Measurements from ENCODE around the gene OR5AS1.
"Not testable (repeated sequence)": the region's sequence is repeated elsewhere in the genome, so short reads cannot be mapped to it uniquely, and the experiment has no call there.

OR5AS1 gene
- 0 to 0.24 (median 0) reads per million in 18 experiments for total RNA-seq

DNA sequence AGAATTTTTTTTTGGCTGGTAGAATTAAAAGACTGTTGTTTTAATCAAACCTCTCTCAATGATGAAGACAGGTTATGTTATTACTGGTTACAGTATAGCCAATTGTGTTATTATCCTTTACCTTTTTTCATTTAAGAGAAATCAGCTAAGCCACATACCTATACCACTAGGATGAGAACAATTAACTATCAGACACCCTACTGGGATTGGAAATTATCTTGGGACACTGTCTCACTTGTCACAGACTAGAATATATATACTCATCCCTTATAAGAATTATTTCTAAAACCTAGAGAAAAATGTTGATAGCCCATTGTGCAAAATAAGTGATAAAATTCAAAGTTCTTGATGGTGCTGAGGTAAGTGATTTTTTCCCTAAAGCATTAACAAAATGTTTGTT is at the start of gene OR5AS1:
TSS of gene OR5AS1 (plus strand) at position 301 of the 400 bp plus-strand sequence. CDS start 2,765 bp downstream, outside the sequence.
- no peak for DNase-seq

DNA sequence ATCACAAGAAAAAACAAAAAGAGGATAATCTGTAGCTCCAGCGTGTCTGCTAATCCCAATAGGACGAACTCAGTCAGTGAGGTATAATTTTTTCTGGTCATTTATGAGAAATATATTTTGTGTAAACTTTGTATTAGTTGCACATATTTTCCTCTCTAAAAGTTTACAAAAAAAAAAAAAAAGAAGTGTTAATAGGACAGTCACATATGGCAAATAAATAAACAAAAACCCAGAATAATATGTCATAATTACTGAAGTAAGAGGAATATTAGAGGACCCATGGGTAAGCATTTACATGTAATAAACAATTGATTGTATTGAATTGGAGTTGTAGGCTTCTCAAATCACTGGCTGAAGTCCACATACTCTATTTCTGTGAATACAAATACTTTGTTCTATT is 32.9 kb upstream of the OR5AS1 start, which contains the start of gene OR5F1:
TSS of gene OR5F1 (minus strand) at position 101 of the 400 bp plus-strand sequence. CDS start at position 101, 0 bp downstream.
- DNase-seq = no peak

DNA sequence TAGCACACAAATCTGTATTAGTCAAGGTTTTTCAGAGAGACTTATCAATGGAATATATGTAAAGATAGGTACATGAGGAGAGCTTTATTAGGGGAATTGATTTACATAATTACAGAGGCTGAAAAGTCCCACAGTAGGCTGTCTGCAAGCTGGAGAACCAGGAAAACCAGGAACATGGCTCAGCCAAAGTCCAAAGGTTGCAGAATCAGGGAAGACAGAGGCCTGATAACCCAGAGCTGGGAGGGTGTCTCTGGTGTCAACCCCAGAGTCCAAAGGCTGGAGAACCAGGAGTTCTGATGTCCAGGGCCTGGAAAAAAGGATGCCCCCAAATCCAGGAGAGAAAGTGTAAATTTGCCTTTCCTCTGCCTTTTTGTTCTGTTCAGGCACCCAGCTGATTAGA is 16.7 kb upstream of the OR5AS1 start:
- DNase-seq = no peak

DNA sequence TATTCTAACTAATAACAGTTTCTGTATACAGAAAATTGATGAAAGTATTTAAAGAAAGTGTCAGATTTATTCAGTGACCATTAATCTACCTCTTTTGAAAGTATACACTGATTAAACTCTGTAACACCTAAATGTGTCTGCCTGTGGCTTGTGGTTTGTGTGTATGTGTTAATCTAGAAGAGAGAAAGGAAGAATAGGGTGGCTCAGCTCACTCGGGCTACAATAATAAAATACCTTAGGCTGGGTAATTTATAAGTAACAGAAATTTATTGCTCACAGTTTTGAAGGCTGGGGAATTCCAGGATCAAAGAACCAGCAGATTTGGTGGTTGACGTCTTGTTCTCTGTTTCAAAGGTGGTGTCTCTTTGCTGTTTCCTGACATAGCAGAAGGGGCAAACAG is 13.6 kb upstream of the OR5AS1 start:
- no peak for DNase-seq

DNA sequence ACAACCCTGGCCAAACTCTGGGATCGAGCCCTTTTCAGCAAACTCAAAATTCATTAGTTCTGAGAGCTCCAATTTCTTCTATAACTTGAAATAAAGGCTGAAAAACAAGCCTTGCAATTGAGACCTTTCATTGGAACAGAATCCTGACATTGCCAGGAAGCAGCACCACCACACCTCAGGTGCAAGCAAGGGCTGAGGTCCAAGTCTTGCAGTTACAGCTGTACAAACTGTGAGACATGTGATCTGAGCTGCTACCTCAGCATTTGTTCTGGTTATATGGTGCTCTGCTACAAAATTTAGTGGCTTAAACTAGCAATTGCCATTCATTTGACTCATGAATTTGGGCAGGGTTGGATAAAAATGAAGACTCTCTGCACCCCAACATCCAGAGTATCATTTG is 18.1 kb downstream of the OR5AS1 start:
- DNase-seq = no peak

DNA sequence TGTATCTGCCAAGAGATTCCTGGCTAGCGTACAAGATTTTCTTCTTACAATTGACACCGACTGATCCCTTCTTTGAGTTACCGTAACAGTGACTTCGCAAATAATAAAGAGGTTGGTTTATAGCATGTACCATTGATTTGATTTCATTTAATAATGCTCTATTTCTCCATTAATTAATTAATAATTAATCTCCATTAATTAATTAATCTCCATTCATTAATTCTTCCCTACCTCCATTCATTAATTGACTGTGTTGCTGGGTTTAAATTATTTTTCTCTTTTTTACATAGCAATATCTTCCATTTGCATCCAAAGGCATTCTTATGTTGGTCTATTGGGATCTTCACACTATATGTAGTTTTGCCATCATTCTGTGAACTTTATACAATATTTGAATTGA is 21.0 kb downstream of the OR5AS1 start:
- no peak for DNase-seq

DNA sequence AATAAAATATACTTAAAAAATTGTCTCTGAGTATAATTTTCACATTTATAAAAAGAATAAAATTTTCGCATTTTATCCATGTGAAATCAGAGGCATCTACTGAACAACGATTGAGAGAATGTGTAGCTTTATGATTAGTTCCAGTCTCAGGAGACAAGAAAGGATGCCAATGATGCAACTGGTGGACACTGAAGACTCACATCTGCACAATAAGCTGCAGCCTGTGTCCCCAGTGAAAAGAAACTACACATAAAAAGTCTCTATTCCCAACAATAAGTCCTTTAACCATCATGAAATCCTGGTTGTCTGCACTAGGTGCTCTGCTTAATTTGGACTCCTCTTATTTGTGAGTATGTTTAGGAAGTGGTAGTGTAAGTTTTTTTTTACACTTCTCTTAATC is 22.0 kb downstream of the OR5AS1 start:
- no peak for DNase-seq

DNA sequence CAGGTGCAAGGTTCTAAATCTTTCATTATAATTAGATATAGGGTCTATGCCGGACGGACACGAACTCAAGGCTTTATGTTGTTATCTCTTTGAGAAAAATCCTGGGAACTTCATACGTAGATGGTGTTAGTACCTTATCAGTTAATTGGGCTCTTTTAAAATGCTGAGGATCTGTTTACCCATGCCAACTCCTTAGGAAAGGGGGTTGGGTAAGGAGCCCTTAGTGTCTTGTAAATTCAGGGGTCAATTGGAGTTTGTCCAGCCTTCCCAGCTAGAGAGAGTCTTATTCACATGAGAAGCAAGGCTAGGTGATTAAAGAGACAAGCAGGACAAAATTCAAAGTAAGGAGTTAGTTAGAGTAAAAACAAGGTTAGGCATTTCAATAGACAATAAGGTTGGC is 28.9 kb downstream of the OR5AS1 start:
- DNase-seq = not testable (repeated sequence)

DNA sequence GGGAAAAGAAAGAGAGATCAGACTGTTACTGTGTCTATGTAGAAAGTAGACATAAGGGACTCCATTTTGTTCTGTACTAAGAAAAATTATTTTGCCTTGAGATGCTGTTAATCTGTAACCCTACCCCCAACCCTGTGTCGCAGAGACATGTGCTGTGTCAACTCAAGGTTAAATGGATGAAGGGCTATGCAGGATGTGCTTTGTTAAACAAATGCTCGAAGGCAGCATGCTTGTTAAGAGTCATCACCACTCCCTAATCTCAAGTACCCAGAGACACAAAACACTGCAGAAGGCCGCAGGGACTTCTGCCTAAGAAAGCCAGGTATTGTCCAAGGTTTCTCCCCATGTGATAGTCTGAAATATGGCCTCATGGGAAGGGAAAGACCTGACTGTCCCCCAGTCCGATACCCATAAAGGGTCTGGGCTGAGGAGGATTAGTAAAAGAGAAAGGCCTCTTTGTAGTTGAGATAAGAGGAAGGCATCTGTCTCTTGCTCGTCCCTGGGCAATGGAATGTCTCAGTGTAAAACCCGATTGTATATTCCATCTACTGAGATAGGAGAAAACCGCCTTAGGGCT is 30.3 kb downstream of the OR5AS1 start:
- not testable (repeated sequence) for DNase-seq

DNA sequence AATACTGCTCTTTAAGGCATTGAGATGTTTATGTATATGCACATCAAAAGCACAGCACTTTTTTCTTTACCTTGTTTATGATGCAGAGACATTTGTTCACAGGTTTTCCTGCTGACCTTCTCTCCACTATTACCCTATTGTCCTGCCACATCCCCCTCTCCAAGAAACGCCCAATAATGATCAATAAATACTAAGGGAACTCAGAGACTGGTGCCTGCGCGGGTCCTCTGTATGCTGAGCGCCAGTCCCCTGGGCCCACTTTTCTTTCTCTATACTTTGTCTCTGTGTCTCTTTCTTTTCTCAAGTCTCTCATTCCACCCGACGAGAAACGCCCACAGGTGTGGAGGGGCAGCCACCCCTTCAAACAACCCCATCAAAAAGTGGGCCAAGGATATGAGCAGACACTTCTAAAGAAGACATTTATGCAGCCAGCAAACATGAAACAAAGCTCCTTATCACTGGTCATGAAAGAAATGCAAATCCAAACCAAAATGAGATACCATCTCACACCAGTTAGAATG is 30.9 kb downstream of the OR5AS1 start:
- DNase-seq = not testable (repeated sequence)

DNA sequence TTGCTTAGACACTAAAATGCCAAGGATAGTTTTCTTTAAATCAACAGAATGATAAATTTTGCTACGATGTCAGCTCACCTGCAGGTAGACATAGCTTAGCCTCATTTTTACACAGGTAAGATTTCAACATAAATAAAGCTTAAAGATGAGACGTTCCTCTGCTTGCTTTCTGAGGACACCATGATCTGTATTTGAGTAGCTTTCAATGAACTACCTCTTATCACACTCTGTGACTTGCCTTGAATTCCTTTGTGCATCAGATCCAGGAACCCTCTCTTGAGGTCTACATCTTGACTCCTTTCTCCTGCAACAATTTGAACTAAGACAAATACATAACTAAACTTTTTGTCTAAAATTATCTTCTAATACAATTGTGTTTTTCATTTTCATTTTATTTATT is 39.5 kb downstream of the OR5AS1 start:
- DNase-seq = no peak

Data from inflammatory macrophage (primary cell).